Skeletal muscle satellite cell (primary cell): Measurements from ENCODE around the gene APBA2.

Experiments used
- H3K27me3 ChIP-seq: 2 replicates; pipeline ENCODE4 v1.7.0; 2013; ENCODE audit warnings: low read length; ENCODE audit not compliant: control insufficient read depth, insufficient read depth
- H3K36me3 ChIP-seq: 2 replicates; pipeline ENCODE4 v1.7.0; 2013; ENCODE audit warnings: mild to moderate bottlenecking, control low read depth, low read length; ENCODE audit not compliant: insufficient read depth
- H3K4me1 ChIP-seq: 2 replicates; pipeline ENCODE4 v1.7.0; 2013; ENCODE audit warnings: low read length; ENCODE audit not compliant: control insufficient read depth, insufficient read depth
- H3K4me2 ChIP-seq: 2 replicates; pipeline ENCODE4 v1.7.0; 2013; ENCODE audit warnings: mild to moderate bottlenecking, low read length
- H3K4me3 ChIP-seq: 2 replicates; pipeline ENCODE4 v1.7.0; 2013; ENCODE audit warnings: low read length
- H3K9ac ChIP-seq: 2 replicates; pipeline ENCODE4 v1.7.0; 2013; ENCODE audit warnings: mild to moderate bottlenecking, low read depth, low read length, moderate library complexity
- H3K9me3 ChIP-seq: replicated peaks from 2 replicates; pipeline ENCODE4 v1.7.0; 2013; ENCODE audit warnings: mild to moderate bottlenecking, control low read depth, low read length

APBA2 gene

GRCh38 chr15:28900041-28900891 is 14.5 kb downstream of the APBA2 start:
- no peak overlapping the region for H3K4me2 ChIP-seq
- H3K9ac ChIP-seq = no peak overlapping the region
- H3K9me3 ChIP-seq = no peaks in the 10 kb centered on the region
- H3K36me3 ChIP-seq = no peaks in the 10 kb centered on the region
- H3K4me1 ChIP-seq = peaks cover 9% of the 10 kb centered on the region
- H3K4me3 ChIP-seq = no peak overlapping the region
- H3K27me3 ChIP-seq = no peaks in the 10 kb centered on the region

- Histone ChIP-seq H3K27me3 (no peaks in the 10 kb centered on the region), H3K4me2 (no peak overlapping the region), H3K36me3 (no peaks in the 10 kb centered on the region), H3K9me3 (no peaks in the 10 kb centered on the region), H3K9ac (no peak overlapping the region), H3K4me3 (no peak overlapping the region), H3K4me1 (peaks cover 9% of the 10 kb centered on the region)
Observed at GRCh38 chr15:28900892-28901586, 15.3 kb downstream of the APBA2 start.

- no peak overlapping the region for H3K9ac ChIP-seq
- H3K27me3 ChIP-seq = no peaks in the 10 kb centered on the region
- H3K4me2 ChIP-seq = no peak overlapping the region
- peaks cover 7% of the 10 kb centered on the region for H3K4me1 ChIP-seq
- H3K4me3 ChIP-seq = no peak overlapping the region
- no peaks in the 10 kb centered on the region for H3K9me3 ChIP-seq
- H3K36me3 ChIP-seq = no peaks in the 10 kb centered on the region
Observed at GRCh38 chr15:28901587-28901980, 15.8 kb downstream of the APBA2 start.

- no peak overlapping the region for H3K4me2 ChIP-seq
- no peak overlapping the region for H3K4me3 ChIP-seq
- no peak overlapping the region for H3K9ac ChIP-seq
- no peaks in the 10 kb centered on the region for H3K36me3 ChIP-seq
- H3K27me3 ChIP-seq = no peaks in the 10 kb centered on the region
- H3K9me3 ChIP-seq = no peaks in the 10 kb centered on the region
- H3K4me1 ChIP-seq = peaks cover 2% of the 10 kb centered on the region
Observed at GRCh38 chr15:28901987-28902745, 16.4 kb downstream of the APBA2 start.

- H3K27me3 ChIP-seq = no peaks in the 10 kb centered on the region
- H3K4me1 ChIP-seq = no peaks in the 10 kb centered on the region
- no peak overlapping the region for H3K9ac ChIP-seq
- no peaks in the 10 kb centered on the region for H3K9me3 ChIP-seq
- H3K4me3 ChIP-seq = no peak overlapping the region
- no peak overlapping the region for H3K4me2 ChIP-seq
- H3K36me3 ChIP-seq = no peaks in the 10 kb centered on the region
Observed at GRCh38 chr15:28902856-28903255, 17.1 kb downstream of the APBA2 start.

GRCh38 chr15:28903555-28903954 is 17.8 kb downstream of the APBA2 start:
- H3K9me3 ChIP-seq = no peaks in the 10 kb centered on the region
- no peak overlapping the region for H3K4me2 ChIP-seq
- no peak overlapping the region for H3K9ac ChIP-seq
- H3K4me1 ChIP-seq = no peaks in the 10 kb centered on the region
- H3K4me3 ChIP-seq = no peak overlapping the region
- no peaks in the 10 kb centered on the region for H3K27me3 ChIP-seq
- H3K36me3 ChIP-seq = no peaks in the 10 kb centered on the region

- H3K9me3 ChIP-seq = no peaks in the 10 kb centered on the region
- H3K4me3 ChIP-seq = no peak overlapping the region
- no peak overlapping the region for H3K4me2 ChIP-seq
- H3K4me1 ChIP-seq = no peaks in the 10 kb centered on the region
- H3K9ac ChIP-seq = no peak overlapping the region
- H3K36me3 ChIP-seq = no peaks in the 10 kb centered on the region
- no peaks in the 10 kb centered on the region for H3K27me3 ChIP-seq
Observed at GRCh38 chr15:28904003-28904402, 18.2 kb downstream of the APBA2 start.

GRCh38 chr15:28904541-28905315 is 19.0 kb downstream of the APBA2 start:
- Histone ChIP-seq H3K4me1 (no peaks in the 10 kb centered on the region), H3K4me3 (no peak overlapping the region), H3K9ac (no peak overlapping the region), H3K27me3 (no peaks in the 10 kb centered on the region), H3K36me3 (no peaks in the 10 kb centered on the region), H3K9me3 (no peaks in the 10 kb centered on the region), H3K4me2 (no peak overlapping the region)

- Histone ChIP-seq H3K4me2 (no peak overlapping the region), H3K9me3 (no peaks in the 10 kb centered on the region), H3K27me3 (no peaks in the 10 kb centered on the region), H3K4me1 (no peaks in the 10 kb centered on the region), H3K9ac (no peak overlapping the region), H3K36me3 (no peaks in the 10 kb centered on the region), H3K4me3 (no peak overlapping the region)
Observed at GRCh38 chr15:28907338-28907960, 21.7 kb downstream of the APBA2 start.

- Histone ChIP-seq H3K36me3 (no peaks in the 10 kb centered on the region), H3K27me3 (no peaks in the 10 kb centered on the region), H3K4me1 (no peaks in the 10 kb centered on the region), H3K9ac (no peak overlapping the region), H3K9me3 (no peaks in the 10 kb centered on the region), H3K4me2 (no peak overlapping the region), H3K4me3 (no peak overlapping the region)
Observed at GRCh38 chr15:28909958-28910500, 24.3 kb downstream of the APBA2 start.
